Mucosa of descending colon (tissue), 3 donors: Measurements from ENCODE around the gene CHST11. TPM values are rescaled to one million over a fixed set of nuclear protein-coding genes. Genes with fewer than 3 reads are reported as not detected.

Source experiments
- ATAC-seq: fragments of 200-7000 bp; cut with Tn5 transposase; one replicate; pipeline ENCODE4 v1.9.1; 2020; ENCODE audit warnings: mild to moderate bottlenecking, moderate library complexity
- DNase-seq, 3 donors: peaks; one replicate each; pipeline ENCODE4 v3.0.0-alpha.2; 2020
- H3K36me3 ChIP-seq: fragments of 200-600 bp; one replicate; pipeline ENCODE4 v1.8.0; 2021; ENCODE audit warnings: low read depth, mild to moderate bottlenecking
- H3K4me1 ChIP-seq: fragments of 200-600 bp; one replicate; pipeline ENCODE4 v1.8.0; 2021; ENCODE audit warnings: low read depth, mild to moderate bottlenecking
- H3K4me3 ChIP-seq: fragments of 200-600 bp; one replicate; pipeline ENCODE4 v1.8.0; 2021; ENCODE audit warnings: mild to moderate bottlenecking
- H3K9me3 ChIP-seq: fragments of 200-600 bp; one replicate; pipeline ENCODE4 v1.8.0; 2021; ENCODE audit warnings: mild to moderate bottlenecking
- CTCF ChIP-seq: fragments of 200-600 bp; IDR thresholded peaks from one replicate; pipeline ENCODE4 v1.8.0; 2022; ENCODE audit warnings: antibody characterized with exemption, mild to moderate bottlenecking
- intact Hi-C, 2 donors: fragments of 100-400 bp; cut with DNase I in 1 of 2; cut with micrococcal nuclease in 1 of 2; formaldehyde crosslinking; loops; one replicate each; pipeline versions ENCODE4 v1.11.0 to v1.11.1; 2022; cut with DNase I, micrococcal nuclease
- total RNA-seq, 3 donors: library from RNA; stranded (reverse); fragmentation: NEBNext Ultra II Directional in 2 of 3; extraction: Animal tissue kit (Norgen Biotek cat#: 25700) in 2 of 3; gene quantifications; one replicate each; pipeline versions ENCODE4 v1.2.1 to v1.2.4, GENCODE V29; 2021 to 2023
- donor health status: DM: no; HTN: no; CAD: no; lungs with moderate emphysema.
- donor health status: DM: no; HTN: no; CAD: no.
- donor health status: DM: no; HTN: yes; CAD: no.

CHST11 gene
- total RNA-seq, 3 donors from 2014 or later = 3.3 to 15.2 (median 6.6) TPM

- H3K36me3 ChIP-seq = no peaks in the 10 kb centered on the region
- DNase-seq (no peak), ATAC-seq (peak; percentile 28)
- H3K4me3 ChIP-seq = no peak overlapping the region
- peaks cover 3% of the 10 kb centered on the region for H3K4me1 ChIP-seq
- H3K9me3 ChIP-seq = no peaks in the 10 kb centered on the region
- intact Hi-C loops = no loop called here
- no peak for TF ChIP-seq CTCF
Observed at GRCh38 chr12:104477510-104478390, 21.0 kb downstream of the CHST11 start.

- Histone ChIP-seq H3K4me1 (peaks cover 3% of the 10 kb centered on the region), H3K4me3 (no peak overlapping the region), H3K9me3 (no peaks in the 10 kb centered on the region), H3K36me3 (no peaks in the 10 kb centered on the region)
- peak; percentile 90 for ATAC-seq
- DNase-seq = no peak
- intact Hi-C loops = no loop called here
- TF ChIP-seq CTCF = no peak
Observed at GRCh38 chr12:104478396-104479122, 21.8 kb downstream of the CHST11 start.

- H3K36me3 ChIP-seq = no peaks in the 10 kb centered on the region
- H3K9me3 ChIP-seq = no peaks in the 10 kb centered on the region
- no peak overlapping the region for H3K4me3 ChIP-seq
- ATAC-seq (no peak), DNase-seq (no peak)
- intact Hi-C loops = no loop called here
- peaks cover 3% of the 10 kb centered on the region for H3K4me1 ChIP-seq
- no peak for TF ChIP-seq CTCF
Observed at GRCh38 chr12:104479123-104479662, 22.4 kb downstream of the CHST11 start.

- Histone ChIP-seq H3K36me3 (no peaks in the 10 kb centered on the region), H3K4me1 (peaks cover 3% of the 10 kb centered on the region), H3K9me3 (no peaks in the 10 kb centered on the region), H3K4me3 (no peak overlapping the region)
- ATAC-seq (no peak), DNase-seq (no peak)
- no peak for TF ChIP-seq CTCF
- intact Hi-C loops = no loop called here
Observed at GRCh38 chr12:104480012-104480411, 23.3 kb downstream of the CHST11 start.

GRCh38 chr12:104480826-104481440 is 24.2 kb downstream of the CHST11 start:
- Histone ChIP-seq H3K4me3 (no peak overlapping the region), H3K4me1 (peaks cover 3% of the 10 kb centered on the region), H3K36me3 (no peaks in the 10 kb centered on the region), H3K9me3 (no peaks in the 10 kb centered on the region)
- DNase-seq (peak in 1 of 3 donors; percentile 68), ATAC-seq (peak; percentile 36)
- intact Hi-C loops = no loop called here
- TF ChIP-seq CTCF = no peak
